Measurements from ENCODE around the gene ARHGAP22. TPM values are rescaled to one million over a fixed set of nuclear protein-coding genes. Genes with fewer than 3 reads are reported as not detected.

ARHGAP22 gene
- total RNA-seq, 4 donors from 2014 or later, result 0.59 to 2.1 (median 1.2) TPM

GRCh38 chr10:48548531-48549135 lies 56.2 kb downstream of the ARHGAP22 start:
- 38 to 79% methylated on average over 3 to 4 of the region's 7 CpGs for WGBS, 2 donors
- H3K9me3 ChIP-seq, result no peaks in the 10 kb centered on the region
- H3K4me3 ChIP-seq, result no peak overlapping the region
- H3K27ac ChIP-seq, result no peak overlapping the region
- H3K36me3 ChIP-seq, result no peaks in the 10 kb centered on the region
- intact Hi-C loops (cut with DNase I), result no loop called here
- peaks cover 0 to 9% (median 0%) of the 10 kb centered on the region in 3 donors for H3K4me1 ChIP-seq
- no peak for DNase-seq
- H3K27me3 ChIP-seq, result no peaks in the 10 kb centered on the region
- TF ChIP-seq CTCF (IDR thresholded peaks at IDR 0.05) (no peak), POLR2A (IDR thresholded peaks at IDR 0.05) (no peak)

- Histone ChIP-seq H3K4me3 (no peak overlapping the region), H3K4me1 (peaks cover 0 to 9% (median 0%) of the 10 kb centered on the region in 3 donors), H3K36me3 (no peaks in the 10 kb centered on the region), H3K27me3 (no peaks in the 10 kb centered on the region), H3K27ac (no peak overlapping the region), H3K9me3 (no peaks in the 10 kb centered on the region)
- intact Hi-C loops (cut with DNase I), result no loop called here
- no peak for TF ChIP-seq CTCF (IDR thresholded peaks at IDR 0.05)
- TF ChIP-seq POLR2A (IDR thresholded peaks at IDR 0.05), result no peak
- DNase-seq, result no peak
- 82 to 84% methylated on average over 8 to 9 of the region's 10 CpGs for WGBS, 2 donors
These were observed 56.9 kb downstream of the ARHGAP22 start for GRCh38 chr10:48547981-48548380.

- no peak overlapping the region for H3K27ac ChIP-seq
- no peaks in the 10 kb centered on the region for H3K36me3 ChIP-seq
- intact Hi-C loops (cut with DNase I), result no loop called here
- DNase-seq, result no peak
- TF ChIP-seq POLR2A (IDR thresholded peaks at IDR 0.05) (no peak), CTCF (IDR thresholded peaks at IDR 0.05) (no peak)
- no peaks in the 10 kb centered on the region for H3K27me3 ChIP-seq
- H3K4me1 ChIP-seq, result peaks cover 0 to 5% (median 0%) of the 10 kb centered on the region in 3 donors
- H3K4me3 ChIP-seq, result no peak overlapping the region
- no peaks in the 10 kb centered on the region for H3K9me3 ChIP-seq
- WGBS, 2 donors, result 81 to 84% methylated on average over 6 to 7 of the region's 10 CpGs
These were observed 57.6 kb downstream of the ARHGAP22 start for GRCh38 chr10:48547061-48547895.

DNA sequence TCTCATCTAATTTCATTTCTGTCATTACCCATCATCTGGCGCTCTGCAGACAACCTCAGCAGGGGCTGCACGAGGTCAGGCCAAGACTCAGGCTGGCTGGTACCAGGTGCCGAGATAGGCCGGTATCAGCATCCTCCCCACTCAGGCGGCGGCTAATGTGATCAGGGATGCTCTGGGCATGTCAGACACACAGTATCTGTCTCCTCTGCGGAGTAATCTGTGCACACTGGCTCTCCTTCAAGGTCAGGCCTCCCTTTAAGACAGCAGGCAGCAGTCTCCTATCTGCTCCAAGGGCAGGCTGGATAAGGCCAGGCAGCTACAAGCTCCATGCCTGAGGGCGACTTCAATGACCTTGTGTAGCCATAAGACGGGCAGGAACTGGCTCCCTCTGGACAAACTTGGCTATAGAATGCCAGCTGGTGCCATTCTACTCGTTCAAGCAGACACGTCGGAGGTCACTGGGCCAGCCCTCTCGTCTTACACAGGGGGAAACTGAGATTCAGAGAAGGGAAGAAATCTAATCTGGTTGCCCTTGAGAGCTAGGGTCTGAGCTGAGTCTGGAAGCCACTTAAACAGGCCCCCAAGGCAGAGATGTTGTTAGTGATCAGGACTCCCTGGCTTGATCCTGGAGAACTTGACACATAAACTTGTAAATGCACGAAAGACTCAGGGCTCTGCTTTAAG lies 59.3 kb downstream of the ARHGAP22 start:
- no peak for DNase-seq
- 77 to 79% methylated on average over 3 to 13 of the region's 14 CpGs for WGBS, 2 donors

More for the DNA sequence above, 59.3 kb downstream of the ARHGAP22 start:
- Histone ChIP-seq H3K27me3 (no peaks in the 10 kb centered on the region), H3K36me3 (no peaks in the 10 kb centered on the region), H3K4me1 (no peaks in the 10 kb centered on the region), H3K27ac (no peak overlapping the region), H3K9me3 (no peaks in the 10 kb centered on the region), H3K4me3 (no peak overlapping the region)
- intact Hi-C loops (cut with DNase I), result no loop called here
- TF ChIP-seq POLR2A (IDR thresholded peaks at IDR 0.05) (no peak), CTCF (IDR thresholded peaks at IDR 0.05) (no peak)
